HG03280 (cell line): Measurements from ENCODE around the gene SPOCK1.

ENCODE experiments used
- ATAC-seq: cut with Tn5 transposase; IDR thresholded peaks from one replicate; pipeline ENCODE4 v1.9.1; 2021; ENCODE audit warnings: mild to moderate bottlenecking, moderate library complexity; ENCODE audit not compliant: unreplicated experiment

The SPOCK1 gene

DNA sequence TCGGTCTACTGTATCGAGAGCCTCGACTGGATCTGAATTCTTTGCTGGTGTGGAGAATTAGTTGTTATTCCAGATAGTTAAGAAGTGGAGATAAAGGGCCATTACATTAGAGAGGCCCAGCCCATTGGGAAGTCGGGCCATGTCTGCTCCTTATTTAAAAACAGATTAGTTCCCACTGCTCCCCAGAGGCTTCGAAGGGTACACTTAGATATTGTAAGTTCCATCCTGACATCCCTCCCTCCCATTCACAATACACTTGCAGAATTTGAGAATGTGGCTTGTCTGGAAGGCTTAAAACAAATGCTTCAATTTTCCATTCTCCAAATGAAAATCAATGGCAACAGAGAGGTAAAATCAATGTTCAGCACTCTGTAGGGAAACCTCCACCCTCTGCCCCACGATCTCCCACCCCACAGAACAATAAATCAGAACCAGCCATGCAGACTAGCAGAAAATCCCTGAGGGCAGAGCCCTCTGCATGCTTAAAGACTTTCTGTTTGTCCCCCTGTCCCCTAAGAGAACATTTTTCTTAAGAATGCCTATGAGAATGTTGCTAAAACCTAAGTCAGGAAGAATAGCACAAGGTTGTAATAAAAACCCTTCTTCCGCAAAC lies 364.1 kb downstream of the SPOCK1 start:
- no peak for ATAC-seq

DNA sequence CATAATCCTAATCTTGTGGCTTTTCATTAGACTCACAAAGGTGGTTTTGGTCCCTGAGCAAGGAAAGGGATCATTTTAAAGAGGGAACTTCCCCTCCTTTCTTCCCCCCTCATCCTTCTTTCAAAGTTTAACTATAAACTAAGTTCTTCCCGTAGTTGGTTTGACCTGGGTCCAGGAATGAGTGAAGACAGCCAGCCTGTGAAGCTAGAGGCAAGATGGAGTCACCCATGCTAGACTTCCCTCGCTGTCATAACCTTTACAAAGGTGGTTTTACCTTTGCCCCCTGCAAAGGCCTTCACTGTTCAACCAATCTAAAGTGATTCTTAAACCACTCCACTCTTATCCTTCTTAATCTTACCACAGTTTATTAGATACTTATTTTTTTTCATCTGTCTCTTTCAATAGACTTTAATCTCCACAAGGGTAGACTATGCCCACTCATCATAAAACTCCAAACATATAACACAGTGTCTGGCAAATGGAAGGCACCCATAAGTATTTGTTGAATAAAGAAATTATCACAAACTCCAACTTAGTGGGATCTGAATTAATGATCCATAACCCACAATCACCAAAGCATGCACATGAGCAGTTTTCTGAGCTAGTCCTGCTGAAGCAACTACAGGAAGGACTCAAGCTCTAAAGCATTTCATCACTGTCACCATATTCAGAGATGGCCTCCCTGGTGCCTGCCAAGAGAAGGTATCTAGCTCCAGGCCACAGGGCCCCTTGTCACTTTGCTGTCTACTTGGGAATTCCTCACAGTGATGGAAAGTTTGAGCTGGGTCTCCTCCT lies 369.0 kb downstream of the SPOCK1 start:
- no peak for ATAC-seq

DNA sequence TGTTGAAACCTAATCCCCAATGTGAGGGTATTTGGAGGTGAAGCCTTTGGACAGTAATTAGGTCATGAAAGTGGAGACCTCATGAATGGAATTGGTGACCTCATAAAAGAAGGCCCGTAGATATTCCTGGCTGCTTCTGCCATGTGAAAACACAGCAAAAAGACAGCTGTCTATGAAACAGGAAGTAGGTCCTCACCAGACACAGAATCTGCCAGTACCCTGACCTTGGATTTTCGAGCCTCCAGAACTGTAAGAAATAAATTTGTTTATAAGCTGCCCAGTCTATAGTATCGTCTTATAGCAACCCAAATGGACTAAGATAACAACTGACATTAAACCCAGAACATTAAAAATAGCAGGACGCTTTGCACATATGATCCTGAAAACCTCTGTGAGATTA lies 371.1 kb downstream of the SPOCK1 start:
- ATAC-seq = no peak

DNA sequence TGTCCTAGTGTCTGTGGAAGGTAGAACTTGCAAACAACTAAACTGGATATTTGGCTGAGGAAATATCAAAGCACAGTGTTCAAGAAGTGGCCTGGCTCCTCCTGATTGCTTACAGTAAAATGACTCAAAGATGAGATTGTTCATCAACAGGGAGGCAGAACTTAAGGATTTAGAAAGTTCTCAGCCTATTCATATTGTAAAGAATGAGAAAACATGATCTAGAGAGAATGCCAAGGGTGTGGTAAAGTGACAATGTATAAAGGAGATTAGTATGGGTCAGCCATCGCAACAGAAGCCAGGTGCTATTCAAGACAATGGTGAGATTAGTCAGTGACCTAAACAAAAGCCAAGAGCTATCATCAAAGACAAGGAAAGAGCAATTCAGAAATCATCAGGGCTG lies 372.3 kb downstream of the SPOCK1 start:
- ATAC-seq = no peak

DNA sequence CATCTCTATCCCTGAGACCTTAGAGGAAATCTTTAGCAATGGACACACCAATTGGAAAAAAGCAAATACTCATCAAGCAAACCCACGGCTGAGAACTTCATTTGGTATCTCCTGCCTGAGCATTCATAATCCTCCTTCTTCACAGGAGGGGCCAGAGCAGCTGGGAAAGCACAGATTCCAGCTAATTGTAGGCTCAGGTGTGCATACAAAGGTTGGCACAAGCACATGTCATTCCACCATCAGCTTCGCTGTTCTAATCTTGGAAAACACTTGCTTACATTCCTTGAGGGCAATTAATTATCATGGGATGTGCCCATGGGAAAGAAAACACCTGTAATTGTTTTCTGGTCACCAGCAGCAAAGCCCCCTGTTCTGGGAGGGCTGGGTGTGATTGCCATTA lies 376.6 kb downstream of the SPOCK1 start:
- ATAC-seq = no peak

DNA sequence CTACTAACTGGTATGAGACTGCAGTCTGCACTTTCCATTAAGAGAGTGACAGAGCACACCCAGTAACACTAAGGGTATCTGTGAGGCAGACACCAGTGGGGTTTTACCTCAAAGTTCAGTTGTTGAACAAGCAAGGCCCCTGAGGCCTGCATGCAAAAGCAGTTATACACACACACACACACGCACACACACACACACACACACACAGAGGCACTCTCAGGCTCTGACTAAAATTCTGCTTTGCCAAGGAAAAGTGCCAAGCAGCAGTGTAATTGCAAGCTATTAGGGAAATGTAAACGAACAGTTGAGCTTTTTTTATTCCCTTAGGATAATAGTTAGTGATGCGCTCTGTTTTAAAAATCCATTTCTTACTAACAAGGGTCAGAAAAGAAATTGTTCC lies 377.1 kb downstream of the SPOCK1 start:
- ATAC-seq = no peak

DNA sequence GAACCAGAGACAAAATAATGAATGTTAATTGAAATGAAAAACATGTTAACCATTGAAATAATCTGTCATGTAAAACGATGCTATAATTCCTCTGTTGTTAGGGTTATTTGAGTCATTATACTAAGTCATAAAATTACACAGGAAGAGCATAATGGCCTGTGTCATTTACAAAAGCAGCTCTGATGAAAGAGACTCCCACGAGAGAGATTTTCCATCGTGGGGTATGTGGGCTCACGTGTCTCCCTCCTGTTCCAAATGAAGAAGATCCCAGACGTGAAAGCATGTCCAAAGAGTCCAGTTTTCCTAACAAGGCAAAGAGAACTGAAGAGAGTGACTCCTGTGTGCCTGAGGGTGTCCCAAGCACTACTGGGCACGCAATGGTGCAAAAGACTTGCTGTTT lies 379.8 kb downstream of the SPOCK1 start:
- no peak for ATAC-seq

DNA sequence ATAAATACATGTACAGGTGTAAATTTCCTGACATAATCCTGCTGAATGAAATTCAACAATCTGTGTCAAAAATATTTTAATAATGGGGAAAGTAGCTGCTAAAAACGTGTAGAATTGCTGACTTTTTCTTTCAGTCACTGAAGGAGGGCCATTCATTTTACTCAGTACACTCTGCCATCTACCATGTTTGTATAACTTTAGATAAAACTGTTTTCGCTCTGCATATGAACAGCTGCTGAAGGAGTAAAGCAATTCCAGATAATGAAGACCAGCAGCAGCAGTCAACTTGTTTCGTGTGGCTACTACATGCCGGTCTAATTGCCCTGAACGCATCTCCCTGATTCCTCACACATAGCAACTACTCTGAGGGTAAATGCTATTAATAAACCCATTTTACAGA lies 380.5 kb downstream of the SPOCK1 start:
- ATAC-seq = no peak

DNA sequence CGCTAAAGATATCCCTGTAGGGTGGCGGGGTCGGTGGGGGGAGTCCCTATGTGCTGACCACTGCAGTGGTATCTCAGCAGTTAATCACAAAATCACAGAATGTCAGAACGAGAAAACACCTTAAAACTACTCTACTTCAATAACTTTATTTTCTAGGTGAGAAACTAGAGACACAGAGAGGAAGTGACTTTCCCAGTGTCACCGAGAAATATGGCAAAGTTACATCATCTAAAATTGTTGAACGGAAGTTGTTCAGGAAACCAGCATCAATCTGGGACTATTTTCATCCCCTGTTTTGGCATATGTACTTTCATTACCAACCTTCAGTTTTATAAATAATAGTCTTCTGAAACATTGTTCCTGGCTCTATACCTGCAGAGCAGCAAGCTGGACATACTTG lies 384.0 kb downstream of the SPOCK1 start:
- no peak for ATAC-seq

DNA sequence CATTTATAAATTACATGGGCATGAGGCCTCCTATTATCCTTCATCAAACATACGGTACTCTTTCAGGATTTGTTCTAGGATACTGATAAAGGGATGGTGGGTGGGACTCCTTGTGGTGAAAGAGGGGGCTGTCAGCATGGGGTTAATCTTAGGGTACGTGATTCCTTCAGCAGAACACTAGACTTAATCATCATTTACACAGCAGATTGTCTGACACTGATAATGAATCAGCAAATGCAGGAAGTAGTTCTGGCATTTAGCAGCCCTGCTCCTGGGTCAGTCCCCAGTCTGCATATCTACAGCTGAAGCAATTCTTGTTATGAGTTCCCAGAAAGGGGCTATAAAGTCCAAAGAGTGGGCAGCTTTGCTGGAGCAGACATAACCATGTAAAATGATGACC lies 384.6 kb downstream of the SPOCK1 start:
- ATAC-seq = no peak

DNA sequence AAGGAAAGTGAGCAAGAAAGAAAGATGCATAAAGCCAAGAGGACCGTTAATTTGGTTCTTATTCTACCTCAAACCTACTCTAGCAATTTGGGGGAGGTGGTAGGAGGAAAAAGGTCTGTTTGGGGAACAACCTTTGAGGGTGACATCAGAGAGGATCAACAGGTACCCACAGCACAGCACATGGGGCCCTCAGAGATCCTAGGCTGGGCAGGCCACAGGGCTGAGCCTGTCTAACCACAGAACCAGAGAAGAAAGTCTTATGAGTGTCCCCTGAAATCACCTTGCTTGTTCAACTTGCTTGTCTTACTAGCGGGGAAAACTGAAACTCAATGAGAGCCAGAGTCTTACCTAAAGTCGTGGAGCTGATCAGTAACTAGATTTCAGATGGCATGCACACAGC lies 385.2 kb downstream of the SPOCK1 start:
- ATAC-seq = no peak

DNA sequence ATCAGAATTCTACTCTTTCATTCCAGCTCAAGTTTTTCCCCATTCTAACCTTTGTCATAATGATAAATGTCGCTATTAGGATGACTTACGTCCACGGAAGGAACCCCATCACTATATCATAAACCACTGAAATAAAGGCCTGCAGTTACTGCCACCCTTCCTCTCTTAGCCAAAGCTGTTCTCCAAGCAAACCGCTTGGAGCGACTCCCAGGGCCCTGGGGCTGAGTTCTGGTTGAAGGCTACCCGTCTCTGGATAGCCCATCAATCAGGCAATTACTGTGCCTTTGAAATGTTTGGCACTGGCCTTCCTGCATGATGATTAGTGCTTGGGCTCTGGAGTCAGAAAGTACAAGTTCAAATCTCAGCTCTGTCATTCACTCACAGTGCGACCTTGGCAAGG lies 386.0 kb downstream of the SPOCK1 start:
- no peak for ATAC-seq

DNA sequence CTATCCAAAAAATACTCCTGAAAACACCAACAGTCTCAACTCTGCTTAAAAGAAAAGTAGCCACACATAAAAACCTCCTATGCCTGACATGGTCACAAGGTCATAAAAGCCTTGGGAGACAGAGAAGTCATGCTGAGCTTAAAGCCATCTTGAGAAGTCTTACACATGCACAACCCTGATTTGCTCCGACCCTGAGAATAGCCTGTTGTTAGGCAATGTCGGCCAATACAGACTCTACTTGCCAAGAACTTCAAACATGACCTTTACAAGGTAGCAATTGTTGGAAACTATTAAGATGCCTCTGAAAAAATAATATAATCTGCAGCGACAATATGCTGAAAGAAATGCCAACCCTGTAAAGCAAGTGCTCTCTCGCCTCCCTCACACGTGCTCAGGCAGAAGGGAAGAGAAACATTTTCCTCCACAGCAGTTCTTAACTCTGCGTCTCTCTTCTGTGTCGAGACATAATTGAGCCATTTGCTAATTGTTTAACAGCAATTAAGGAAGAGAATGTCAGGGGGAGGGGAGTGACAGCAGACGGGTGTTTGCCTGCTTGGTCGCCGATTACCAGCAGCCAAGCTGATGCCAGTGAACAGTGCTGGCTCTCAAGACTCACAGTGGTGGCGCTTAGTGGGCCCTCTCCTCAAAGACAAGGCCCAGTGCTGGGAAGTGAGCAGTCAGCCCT lies 393.6 kb downstream of the SPOCK1 start:
- ATAC-seq = no peak

DNA sequence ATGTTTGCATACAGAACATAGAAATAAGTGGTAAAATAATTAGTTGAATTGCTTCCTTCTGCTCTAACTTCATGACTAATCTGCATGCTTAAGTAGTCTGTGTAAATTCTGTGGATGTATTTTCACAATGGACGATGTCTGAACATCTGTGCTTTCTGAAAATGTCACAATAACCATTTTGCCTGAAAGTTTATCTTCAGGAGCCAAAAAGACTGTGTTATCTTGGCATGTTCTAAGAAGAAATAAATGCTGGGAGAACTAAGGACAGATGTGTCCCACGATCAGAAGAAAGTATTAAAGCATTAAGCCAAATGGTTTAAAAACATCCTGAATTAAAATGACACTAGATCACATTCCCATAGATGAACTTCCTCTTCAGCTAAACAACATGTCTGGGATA lies 397.6 kb downstream of the SPOCK1 start:
- no peak for ATAC-seq

DNA sequence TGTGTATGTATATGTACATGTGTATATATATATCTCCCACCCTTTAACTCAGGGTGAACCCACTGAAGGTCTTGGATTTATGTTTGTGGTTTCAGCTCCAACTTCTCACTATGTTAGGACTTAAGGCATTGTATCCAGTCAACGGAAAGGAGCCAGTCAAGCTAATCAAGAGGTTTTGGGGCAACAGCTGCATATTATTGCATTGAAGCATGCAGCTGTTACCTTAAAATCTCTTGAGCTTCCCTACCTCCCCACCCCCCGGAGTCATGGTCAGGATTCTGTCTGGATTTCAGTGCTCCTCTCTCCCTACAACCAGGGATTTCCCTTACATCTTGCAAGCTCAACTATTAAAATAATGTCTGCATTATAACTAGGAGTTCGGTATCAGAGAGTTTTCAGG lies 399.5 kb downstream of the SPOCK1 start:
- ATAC-seq = no peak

DNA sequence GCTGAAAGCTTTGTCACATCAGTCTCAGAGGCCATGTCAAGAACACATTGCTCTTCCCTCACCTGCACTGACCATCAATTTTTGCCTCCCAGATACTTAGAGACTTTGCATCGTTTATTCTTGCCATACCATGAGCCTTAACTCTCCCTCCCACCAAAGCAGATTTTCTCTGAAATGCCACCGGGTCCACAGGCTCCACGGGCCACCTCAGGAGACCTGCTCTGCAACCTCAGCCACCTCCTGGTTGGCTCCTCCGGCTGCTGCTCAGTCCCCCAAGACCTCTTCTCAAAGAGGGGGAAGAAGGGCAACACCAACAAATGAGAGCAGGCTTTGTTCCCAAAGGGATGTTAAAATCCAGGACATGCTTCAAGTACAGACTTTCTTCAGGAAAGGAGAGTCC lies 400.5 kb downstream of the SPOCK1 start:
- no peak for ATAC-seq

DNA sequence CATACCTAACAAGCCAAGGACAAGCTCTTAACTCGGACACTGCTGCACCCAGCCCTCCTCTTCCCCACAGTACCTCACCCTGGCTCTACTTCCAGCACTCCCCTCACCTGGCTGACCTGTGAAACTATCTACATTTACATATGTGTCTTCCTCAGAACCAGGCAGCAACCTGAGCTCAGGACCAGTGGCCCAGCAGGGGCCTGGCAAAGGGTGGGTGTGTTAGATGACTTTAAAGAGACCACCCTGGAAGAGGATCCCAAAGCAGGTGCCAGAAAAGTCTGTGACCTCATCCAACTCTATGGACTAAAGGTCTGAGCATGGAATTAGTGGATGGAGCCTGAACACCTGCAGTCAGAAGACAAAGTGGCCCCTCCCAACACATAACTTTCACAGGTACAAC lies 400.9 kb downstream of the SPOCK1 start:
- no peak for ATAC-seq

DNA sequence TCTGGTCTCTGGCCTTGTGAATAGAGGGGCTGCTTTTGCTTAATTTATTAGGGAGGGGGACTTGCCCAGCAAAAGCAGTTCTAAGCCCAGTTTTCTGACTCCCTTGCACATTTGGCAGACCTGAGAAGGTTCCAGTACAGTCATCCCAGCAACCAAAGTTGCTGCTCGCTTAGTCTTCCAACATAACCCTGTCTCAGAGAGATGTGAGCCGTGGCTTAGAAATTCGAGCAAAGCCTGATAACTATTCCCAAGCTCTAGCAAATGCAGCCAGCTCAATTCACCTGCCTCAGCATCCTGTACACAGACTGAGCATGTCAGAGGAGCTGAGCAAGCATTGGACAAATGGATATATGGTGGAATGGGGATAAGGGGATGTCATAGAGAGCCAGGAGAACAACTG lies 401.9 kb downstream of the SPOCK1 start:
- ATAC-seq = no peak

DNA sequence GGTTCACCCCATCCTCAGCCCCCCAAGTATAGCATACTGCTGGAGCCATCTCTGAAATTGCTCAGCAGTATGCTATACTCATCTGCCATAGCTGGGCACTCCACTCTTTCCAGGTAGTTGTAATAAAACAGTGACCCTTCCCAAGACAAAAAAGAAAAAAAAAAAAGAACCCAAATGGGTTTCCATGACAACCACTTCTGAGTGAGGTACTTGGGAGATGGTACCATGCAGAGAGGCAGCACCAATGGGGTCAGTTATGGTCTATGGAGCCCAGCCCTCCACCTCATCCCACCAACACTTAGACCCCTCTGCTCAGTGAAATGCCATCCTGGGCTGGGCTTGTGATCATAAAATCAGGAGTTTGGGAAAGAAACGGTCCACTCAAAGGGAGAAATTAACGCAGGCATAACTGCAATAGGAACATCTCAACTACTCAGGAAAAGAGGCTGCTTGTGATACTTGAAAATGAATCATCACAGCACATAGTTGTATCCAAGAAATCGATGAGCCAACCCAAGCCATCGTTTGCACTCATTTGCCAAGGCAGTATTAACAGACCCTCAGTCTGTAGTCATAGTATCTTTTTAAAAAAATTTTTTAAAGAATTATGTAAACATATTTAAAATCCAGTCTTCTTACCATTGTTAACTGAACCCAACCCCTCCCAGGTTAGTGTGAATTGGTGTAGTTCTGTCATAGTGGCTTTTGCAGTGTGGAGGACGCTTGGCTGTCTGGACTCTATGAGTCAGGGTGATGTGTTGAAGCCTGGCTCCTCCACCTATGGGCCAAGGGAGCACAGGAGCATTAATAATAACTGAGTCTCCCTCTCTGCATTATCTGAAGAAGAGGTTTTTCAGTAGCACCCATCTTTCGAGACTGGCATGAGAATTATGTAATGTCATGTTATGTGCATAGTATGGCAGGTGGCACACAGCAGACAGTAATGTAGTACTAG lies 402.7 kb downstream of the SPOCK1 start:
- no peak for ATAC-seq

DNA sequence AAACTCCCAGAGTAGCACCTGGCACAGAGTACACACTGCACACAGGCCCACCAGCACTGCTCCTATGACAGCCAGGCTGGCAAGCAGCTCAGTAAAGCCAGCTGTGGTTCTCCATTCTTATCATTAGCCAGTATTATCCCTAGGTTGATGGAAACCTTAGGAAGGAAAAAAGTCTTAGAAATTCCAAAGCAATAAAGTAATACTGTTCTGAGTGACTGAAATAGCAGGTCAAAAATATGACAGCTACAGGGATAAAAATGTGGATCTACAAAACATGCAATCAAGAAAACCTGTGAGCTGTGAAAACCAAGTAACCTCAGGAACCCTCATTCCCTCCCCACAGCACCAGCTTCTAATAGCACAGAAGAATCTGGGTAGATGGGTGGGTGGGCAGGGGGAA lies 403.5 kb downstream of the SPOCK1 start:
- ATAC-seq = no peak

DNA sequence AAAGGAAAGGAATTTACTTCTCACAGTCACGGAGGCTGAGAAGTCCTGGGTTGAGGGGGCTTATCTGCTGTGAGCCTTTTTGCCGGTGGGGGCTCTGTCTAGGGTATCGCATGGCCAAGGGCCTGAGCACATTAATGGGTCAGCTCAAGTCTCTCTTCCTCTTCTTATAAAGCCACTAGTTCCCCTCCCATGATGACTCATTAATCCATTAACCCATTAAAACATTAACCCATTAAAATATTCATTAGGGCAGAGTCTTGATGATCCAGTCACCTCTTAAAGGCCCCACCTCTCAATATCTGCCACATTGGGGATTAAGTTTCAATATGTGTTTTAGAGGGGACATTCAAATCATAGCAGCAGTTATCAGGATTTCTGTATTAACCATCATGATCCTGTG lies 406.3 kb downstream of the SPOCK1 start:
- no peak for ATAC-seq
